ENCODE results near the gene LYPD8.
"Not testable (repeated sequence)": the region's sequence is repeated elsewhere in the genome, so short reads cannot be mapped to it uniquely, and the experiment has no call there.

The LYPD8 gene, protein sequence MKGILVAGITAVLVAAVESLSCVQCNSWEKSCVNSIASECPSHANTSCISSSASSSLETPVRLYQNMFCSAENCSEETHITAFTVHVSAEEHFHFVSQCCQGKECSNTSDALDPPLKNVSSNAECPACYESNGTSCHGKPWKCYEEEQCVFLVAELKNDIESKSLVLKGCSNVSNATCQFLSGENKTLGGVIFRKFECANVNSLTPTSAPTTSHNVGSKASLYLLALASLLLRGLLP

DNA sequence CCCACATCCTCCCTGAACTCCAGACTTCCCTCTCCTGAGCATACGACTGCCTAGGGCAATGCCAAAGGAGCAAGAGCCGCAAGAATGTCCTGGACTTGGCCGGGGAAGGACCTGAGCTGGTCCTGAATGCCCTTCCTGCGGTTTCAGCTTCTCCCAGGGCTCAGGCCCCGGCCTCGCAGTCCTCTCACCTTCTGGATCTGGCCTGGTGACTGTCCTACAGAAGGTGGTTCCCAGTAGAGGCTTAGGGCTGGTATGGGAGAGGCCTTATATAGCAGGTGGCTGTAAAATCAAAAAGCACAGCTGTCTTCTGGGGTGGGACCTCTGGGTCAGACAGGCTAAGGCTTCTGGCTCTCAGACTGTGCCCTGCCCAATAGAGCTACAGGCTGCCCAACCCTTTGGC is at the start of gene LYPD8:
Gene LYPD8 (minus strand): TSS at position 243 of the 400 bp plus-strand sequence. CDS start 4,678 bp downstream, outside the sequence.
- DNase-seq (ENCODE audit: low spot score): no peak

DNA sequence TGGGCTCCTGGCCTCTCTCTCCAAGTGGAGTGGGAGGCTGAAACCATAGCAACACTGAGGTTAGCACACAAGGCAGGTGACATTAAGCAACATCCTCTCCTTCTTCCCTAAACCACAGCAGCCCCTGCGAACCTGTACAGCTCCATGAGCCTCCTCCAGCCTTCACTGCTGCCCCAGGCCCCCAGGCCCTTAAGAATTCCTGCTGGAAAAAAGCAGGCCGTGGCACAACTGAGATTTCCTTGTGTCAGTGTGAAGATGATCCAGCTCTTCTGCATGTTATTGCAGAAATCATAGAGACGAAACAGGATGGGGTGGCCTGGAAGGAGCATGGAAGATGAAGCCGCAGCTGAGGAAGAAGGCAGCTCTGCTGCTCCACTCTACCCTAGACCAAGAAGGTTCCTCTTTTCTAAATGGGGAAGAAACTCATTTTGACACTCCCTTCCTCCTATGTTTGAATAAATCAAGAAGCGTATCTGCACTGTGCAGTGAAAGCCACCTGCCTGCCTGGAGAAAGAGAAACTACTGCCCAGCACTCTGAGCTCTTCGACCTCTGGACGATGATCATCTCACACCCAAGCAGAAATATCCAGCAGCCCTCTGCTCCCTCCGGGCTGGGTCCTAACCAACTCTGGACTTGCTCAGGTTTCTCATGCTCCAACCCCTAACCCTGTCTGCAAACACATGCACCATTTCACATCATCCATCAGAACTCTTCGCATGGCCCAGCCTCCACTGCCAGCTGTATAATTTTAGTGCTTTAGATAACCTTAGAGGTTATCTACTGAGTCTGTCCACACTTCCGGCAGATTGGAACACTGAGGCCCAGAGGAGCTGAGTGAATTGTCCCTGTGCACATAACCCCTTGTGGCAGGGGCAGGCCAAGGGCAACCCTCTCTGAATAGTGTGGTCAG is 49.5 kb upstream of the LYPD8 start:
- DNase-seq (ENCODE audit: low spot score): no peak

DNA sequence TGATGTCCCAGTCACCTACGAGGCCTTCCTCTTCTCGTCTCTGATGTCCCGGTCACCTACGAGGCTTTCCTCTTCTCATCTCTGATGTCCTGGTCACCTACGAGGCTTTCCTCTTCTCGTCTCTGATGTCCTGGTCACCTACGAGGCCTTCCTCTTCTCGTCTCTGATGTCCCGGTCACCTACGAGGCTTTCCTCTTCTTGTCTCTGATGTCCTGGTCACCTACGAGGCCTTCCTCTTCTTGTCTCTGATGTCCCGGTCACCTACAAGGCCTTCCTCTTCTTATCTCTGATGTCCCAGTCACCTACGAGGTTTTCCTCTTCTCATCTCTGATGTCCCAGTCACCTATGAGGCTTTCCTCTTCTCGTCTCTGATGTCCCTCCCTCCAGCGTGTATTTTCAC is 47.9 kb upstream of the LYPD8 start:
- DNase-seq (ENCODE audit: low spot score): not testable (repeated sequence)

DNA sequence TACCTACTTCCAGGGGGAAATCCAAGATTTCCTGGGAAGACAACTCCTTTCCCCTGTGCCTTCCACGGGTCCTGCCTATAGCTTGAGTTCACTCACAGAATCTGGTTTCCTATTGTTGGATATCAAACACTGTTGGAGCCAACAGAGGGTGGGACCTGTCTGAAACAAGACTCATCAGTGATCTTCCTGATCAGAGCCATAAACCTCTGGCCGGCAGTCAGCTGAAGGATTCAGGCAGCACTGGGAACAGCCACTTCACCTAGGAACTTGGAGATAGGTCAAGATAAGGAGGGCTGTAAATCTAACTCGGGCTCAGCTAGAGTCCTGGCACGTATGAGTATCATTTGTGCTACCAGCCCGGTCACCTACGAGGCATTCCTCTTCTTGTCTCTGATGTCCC is 46.9 kb upstream of the LYPD8 start:
- no peak for DNase-seq (ENCODE audit: low spot score)

DNA sequence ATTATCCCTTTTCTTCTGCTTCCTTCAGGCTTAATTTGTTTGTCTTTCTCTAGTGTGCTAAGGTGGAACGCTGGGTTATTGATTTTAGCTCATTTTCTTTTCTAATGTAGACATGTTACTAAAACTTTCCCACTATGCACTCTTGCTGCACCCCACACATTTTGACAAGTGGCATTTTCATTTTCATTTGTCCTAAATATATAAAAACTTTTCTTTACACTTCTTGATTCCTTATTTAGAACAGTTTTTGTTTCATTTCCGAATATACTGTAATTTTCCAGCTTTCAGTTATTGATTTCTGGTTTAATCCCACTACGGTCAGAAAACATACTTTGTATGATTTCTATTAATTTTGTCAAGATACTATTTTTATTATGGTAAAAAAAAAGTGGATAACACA is 44.9 kb upstream of the LYPD8 start:
- DNase-seq (ENCODE audit: low spot score): no peak

DNA sequence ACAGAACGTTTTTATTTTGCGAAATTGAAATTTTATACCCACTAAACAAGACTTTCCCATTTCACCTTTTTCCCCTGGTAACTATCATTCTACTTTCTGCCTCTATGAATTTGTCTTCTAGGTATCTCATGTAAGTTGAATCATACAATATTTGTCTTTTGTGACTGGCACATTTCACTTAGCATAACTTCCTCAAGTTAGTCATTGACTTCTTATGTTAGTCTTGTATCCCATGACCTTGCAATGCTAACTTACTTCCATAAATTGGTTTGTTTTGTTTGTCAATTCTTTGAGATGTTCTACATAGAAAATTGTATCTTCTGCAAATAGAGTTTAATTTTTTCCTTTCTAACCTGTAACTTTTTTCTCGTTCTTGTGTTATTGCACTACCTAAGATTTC is 43.2 kb upstream of the LYPD8 start:
- DNase-seq (ENCODE audit: low spot score): no peak

DNA sequence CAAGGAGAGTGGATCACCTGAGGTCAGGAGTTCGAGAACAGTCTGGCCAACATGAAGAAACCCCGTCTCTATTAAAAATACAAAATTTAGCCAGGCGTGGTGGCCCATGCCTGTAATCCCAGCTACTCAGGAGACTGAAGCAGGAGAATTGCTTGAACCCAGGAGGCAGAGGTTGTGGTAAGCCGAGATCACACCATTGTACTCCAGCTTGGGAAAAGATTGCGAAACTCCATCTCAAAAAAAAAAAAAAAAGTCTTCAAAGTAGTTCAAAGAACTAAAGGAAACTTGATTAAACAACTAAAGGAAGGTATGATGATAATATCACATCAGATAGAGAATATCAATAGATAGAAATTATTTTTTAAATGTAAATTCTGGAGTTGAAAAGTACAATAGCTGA is 39.1 kb upstream of the LYPD8 start:
- DNase-seq (ENCODE audit: low spot score): not testable (repeated sequence)

DNA sequence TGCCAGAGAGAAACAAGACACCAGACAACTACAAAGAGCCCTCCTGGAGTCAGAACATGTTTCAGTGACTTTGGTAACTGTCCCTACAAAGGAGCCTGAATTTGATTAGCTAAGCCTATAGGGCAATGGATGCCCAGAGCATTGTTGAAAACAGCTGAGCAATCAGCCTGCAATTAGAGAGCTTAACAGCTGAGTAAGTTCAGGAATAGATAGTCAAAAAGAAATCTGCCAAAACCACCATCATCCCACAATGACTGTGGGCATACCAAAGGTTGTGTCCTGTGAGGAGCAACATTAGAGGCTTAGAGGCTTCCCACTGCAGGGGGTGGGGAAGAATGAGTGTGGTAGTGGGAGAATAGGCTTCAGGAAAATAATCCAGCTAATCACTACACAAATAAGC is 38.0 kb upstream of the LYPD8 start:
- no peak for DNase-seq (ENCODE audit: low spot score)

DNA sequence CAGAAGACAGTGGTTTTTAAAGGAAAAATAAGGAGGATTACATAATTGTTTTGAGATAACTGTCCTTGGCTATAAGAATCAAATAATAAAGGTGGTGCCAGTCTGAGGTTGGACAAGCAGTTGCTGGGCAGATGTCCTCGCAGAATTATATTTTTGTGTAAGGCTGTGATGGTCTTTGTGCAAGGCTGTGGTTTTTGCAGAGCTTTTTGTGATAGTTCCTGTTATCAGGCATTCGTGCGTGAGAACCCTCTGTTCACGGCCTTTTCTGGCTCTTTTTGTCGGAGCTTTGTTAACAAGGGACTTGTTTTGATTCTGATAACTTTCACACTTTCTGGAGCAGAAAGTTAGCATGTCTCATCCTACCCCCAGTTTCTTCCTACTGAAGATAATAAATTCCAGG is 36.8 kb upstream of the LYPD8 start:
- no peak for DNase-seq (ENCODE audit: low spot score)

DNA sequence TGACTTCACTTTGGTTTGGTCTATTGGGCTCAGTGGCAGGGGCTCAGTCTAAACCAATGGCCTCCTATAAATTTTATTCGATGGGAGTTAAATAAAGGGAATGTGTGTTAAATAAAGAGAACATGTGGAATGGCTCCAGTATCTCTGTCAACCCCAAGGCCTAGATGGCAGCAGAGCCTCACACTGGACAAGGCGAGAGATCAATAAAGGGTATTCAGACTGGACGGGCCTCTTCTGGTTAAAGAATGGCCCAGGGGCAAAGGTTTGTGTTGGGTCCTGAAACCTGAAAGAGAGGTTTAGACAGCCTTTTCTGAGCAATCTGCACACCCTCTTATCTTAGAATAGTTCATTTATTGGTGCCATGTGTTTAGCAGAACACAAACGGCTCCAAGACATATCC is 35.5 kb upstream of the LYPD8 start:
- DNase-seq (ENCODE audit: low spot score): no peak

DNA sequence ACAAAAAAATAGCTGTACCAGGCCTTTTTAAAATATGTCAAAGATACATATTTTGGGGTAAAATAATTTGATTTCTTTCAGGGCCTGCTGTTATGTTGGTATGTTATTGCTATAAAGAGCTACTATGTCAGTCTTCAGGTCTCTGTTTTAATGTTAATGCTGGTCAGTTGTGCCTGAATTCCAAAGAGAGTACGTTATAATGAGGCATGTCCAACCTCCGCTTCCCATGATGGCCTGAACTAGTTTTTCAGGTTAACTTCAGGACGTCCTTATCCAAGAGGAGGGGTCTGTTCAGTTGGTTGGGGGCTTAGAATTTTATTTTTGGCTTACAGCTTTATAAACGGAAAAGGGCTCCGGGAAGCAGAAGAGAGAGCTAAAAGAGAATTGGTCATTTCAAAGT is 34.9 kb upstream of the LYPD8 start:
- no peak for DNase-seq (ENCODE audit: low spot score)

DNA sequence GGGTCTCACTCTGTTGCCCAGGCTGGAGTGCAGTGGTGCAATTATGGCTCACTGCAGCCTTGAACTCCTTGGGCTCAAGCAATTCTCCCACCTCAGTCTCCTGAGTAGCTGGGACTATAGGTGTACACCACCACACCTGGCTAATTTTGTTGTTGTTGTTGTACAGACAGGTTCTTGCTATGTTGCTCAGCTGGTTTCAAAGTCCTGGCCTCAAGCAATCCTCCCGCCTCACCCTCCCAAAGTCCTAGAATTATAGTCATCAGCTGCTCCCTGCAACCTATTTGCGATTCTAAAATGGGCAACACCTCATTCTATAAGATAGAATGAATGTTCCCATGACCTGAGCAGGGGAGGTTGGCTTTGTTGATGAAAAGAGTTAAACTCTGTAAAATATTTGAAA is 33.8 kb upstream of the LYPD8 start:
- DNase-seq (ENCODE audit: low spot score): not testable (repeated sequence)

DNA sequence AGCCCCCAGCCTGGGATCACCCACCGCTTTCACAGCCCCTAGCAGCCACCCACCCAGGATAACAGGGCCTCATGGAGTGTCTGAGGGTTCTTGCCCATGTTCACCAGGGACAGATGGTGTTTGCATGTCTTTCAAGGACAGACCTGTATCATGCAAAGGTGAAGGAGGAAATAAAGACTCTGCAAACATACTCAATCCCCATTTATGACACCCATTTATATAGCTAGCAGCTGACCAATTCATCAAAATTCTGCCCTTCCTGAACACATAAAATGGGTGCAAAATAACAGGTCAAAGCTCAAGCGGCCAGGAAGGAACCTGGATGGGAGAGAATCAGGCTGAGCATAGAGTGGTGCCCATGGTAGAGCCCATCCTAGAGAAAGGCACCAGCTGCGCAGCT is 32.8 kb upstream of the LYPD8 start:
- no peak for DNase-seq (ENCODE audit: low spot score)

DNA sequence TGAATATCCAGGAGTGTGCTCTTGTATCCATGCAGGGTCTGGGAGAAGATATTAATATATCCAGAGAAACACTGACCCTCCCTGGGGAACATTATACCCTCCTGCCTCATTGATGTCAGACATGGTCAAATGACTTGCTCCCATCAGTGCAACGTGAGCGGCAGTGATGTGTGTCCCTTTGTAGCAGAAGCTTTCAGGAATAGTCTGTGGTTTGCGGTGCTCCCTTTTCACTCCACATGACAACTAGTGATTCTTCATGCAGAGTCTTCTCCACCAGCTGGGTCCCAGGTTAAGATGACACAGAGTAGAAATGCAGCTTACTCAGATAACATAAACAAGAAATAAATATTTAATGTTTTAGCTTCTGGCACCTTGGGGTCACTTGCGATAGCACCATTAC is 31.9 kb upstream of the LYPD8 start:
- DNase-seq (ENCODE audit: low spot score): no peak

DNA sequence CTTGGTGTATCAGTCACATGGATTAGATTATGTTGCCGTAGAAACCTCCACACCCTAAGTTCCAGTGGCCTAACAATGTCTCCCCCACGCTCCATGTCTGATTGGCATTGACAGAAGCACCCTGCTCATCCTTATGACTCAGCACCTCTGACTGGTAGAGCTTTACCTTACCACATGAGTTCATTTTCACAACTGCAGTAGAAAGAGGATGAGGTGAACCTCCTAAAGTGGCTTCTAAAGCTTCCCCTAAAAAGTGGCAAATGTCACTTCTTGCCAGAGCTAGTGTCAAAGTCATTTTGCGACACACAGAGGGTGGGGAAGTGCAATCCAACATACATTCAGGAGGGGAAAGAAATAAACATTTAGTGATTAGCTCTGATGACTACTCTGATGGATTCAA is 30.6 kb upstream of the LYPD8 start:
- peak; percentile 30 for DNase-seq (ENCODE audit: low spot score)

DNA sequence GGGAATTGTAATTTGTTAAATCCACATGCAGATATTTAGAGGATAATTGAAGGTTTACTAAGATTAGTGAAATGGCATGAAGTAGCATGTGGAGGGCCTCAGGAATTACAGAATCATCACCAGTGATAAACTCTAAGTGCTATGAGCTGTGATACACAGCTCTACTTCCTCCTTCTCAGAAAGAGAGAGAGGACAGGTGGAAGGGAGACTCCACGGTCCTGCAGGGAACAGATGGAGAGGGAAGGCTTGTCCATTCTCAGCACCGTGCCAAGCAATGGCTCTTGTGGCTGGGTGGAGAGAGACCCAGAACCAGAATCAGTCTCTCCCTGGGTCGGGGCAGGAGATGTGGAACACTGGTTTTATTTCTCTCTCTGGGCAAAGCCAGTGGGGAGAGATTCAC is 27.8 kb upstream of the LYPD8 start:
- no peak for DNase-seq (ENCODE audit: low spot score)

DNA sequence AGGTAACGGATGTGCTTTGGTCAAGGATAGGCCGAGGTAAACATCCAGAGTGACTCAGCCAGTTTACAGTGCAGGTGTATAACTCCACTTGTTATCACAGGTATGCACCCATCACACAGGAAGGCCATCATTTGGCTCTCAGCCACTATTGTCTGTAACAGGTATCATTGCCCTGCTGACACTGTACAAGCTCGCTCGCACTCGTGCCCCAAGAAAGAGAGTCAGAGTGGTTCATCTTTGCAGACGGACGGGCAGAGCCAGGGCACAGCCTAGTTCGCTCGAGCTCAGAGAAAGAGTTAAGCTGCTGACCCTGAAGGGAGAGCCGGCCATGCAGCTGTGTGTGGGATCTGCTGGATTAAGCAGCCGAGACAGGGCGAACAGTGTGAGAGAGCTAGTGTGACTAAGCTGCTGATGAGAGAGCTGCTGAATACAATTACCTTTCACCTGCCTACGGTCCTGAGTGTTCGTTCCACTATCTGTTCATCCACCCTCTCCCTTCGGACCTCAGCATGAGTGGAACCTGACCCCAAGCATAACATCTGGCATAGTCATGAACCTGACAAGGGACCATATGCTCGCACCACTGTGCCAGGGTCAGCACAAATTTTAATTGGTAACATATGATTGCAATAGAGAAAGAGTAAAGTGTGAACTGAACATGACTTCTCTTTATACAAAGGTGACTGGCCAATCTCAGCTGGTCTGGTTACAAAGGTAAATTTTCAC is 27.0 kb upstream of the LYPD8 start:
- no peak for DNase-seq (ENCODE audit: low spot score)

DNA sequence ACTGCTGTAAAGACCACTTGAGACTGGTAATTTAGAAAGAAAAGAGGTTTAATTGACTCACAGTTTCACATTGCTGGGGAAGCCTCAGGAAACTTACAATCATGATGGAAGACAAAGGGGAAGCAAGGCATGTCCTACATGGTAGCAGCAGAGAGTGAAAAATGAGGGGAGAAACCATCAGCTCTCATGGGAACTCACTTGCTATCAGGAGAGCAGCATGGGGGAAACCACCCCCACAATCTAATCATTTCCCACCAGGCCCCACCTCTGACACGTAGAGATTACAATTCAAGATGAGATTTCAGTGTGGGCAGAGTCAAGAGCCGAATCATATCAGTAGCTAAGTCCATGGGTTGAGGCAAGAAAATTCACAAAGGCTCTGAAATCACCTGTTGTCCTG is 23.8 kb upstream of the LYPD8 start:
- no peak for DNase-seq (ENCODE audit: low spot score)

DNA sequence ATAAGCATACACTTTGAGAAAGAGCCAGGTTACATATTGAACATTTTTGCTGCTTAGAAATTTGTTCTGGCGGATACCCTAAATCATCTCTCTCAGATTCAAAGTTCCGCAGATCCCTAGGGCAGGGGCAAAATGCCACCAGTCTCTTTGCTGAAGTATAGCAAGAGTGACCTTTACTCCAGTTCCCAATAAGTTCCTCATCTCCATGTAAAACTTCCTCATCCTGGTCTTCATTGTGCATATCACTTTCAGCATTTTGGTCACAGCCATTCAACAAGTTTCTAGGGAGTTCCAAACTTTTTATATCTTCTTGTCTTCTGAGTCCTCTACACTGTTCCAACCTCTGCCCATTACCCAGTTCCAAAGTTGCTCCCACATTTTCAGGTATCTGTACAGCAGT is 23.3 kb upstream of the LYPD8 start:
- no peak for DNase-seq (ENCODE audit: low spot score)

DNA sequence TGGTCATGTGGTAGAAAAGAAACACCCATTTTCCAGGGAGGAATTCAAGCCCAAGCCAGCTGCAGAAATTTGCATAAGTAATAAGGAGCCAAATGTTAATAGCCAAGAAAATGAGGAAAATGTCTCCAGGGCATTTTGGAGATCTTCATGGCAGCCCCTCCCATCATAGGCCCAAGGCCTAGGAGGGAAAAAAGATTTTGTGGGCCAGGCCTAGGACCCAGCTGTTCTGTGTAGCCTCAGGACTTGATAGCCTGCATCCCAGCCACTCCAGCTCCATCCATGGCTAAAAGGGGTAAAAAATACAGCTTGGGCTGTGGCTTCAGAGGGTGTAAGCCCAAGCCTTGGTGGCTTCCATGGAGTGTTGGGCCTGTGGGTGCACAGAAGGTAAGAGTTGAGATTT is 21.4 kb upstream of the LYPD8 start:
- no peak for DNase-seq (ENCODE audit: low spot score)

DNA sequence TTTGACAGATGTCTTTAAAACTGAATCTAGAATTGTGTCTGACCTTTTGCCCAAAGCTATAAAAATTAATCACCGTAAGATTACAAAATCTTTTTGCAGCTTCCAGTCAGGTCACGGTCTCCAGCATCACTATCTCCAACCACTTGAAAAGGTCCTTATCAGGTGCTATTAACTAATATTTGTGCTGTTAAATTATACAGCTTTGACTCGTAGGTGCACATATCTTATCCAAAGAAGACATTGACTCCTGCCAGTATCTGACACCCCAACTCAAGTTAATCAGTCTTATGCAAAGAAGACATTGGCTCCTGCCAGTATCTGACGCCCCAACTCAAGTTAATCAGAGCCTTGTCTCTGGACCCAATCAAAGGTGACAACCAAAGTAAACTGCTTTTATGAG is 19.9 kb upstream of the LYPD8 start:
- no peak for DNase-seq (ENCODE audit: low spot score)

DNA sequence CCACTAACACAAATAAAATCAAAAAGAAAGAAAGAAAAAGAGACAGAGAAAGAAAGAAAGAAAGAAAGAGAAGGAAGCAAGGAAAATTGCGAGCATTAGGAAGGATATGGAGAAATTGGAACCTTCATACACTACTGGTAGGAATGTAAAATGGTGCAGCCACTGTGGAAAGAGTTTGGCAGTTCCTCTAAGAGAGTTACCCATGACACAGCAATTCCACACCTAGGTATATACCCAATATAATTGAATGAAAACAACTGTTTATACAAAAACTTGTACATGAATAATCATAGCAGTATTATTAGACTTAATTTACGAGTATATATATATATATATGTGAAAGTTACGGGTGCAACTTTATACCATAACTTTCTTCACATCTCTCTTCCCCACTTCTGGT is 4.1 kb upstream of the LYPD8 start:
- no peak for DNase-seq (ENCODE audit: low spot score)

DNA sequence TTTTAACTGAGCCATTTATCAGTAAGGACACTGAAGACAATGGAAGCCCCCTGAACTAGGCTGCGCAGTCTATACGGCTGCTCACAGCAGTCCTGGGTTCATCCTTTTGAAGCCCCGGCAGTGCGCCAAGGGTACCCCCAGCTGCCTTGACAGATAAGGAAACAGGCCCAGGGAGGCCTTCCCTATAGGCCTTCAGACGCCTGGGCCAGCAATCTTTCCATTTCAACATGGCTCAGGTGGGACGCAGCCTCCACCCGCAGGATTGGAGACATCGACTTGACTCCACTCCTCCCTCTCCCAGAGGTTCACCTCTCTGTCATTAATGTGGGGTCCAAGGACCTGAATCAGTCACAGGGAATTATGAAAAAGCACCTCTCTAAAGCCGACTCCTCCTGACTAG is 2.8 kb upstream of the LYPD8 start:
- DNase-seq (ENCODE audit: low spot score): no peak
